GM21390 (cell line): Measurements from ENCODE around the gene N4BP2L2.
A peak's percentile ranks its signal among the peaks of the same experiment; 100 is the strongest.

Experiments used
- ATAC-seq: cut with Tn5 transposase; IDR thresholded peaks from one replicate; pipeline ENCODE4 v1.9.1; 2021; ENCODE audit not compliant: unreplicated experiment

Gene N4BP2L2

DNA sequence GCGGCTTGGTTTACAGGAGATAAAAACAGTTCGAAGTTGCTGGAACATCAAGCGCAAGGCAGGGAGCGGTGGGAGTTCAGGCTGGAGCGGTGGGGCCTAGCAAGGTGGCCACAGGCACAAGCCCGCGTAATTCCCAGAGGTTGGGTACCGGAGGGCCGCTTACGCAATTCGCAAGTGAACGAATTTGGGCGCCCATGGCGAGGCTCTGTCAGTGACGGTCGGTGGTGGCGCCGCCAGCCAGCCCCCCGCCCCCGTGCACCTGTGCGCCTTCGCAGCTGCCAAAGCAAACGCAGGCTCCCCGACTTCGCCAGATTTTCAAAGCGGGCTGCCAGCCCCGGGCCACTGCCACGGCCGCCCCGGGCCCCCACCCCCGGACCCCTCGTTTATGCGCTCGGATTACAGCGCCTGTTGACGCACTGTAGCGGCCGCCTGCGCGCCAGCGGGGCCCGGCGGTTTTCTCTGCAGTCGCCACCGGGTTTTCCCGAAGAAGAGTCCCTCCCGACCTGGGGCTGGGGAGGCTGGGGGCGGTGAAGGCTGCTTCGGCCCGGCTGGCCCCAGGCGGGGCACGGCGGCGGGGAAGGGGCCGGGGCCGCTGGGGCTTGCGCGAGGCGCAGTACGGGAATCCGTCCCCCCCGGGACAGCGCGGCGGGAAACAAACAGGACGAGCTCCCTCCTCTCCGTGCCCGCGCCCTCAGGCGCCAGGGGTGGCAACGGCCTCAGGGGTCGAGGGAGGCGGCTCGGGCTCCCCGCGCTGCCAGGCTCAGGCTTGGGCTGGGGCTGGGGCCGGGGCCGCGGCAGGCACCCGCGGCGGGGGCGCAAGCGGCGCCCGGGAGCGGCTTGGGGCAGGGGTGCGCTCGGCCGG, 111.4 kb downstream of the N4BP2L2 start:
- ATAC-seq: peak; percentile 18

DNA sequence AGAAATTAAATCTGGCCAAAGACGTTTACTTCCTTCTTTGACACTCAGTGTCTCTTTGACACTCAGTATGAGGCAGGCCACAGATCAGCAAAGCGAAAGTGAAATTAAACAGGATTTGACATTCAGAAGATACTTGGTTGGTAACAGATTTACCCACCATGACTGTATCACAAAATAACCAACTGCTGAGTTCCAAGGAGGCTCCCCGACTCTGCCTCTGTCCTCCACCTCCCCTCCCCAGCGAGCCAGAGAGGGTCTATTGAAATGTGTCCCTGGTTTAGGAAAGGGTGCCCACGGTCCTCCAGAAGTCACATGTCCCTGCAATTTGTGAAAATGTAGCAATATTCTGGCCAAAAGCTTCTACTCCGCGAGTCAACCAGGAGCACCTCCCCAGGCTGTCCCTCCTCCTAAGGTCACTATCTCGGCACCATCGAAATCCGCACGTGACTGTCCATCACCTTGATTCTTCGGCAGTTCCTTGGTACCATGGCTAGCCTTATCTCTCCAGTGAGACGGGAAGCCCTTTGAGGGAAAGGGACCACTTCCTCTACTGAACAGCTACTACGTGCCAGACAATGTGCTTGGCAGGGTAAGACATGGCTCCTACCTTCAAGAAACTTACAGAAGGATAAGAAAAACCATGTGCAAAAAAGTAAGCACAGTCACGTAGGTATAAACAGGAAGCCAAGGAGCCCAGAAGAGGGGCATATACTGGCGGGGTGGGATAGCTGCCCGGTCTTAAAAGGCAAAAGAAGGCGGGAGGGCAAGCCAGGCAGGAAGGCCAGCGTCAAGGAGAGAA, 112.2 kb downstream of the N4BP2L2 start:
- ATAC-seq: peak; percentile 25

DNA sequence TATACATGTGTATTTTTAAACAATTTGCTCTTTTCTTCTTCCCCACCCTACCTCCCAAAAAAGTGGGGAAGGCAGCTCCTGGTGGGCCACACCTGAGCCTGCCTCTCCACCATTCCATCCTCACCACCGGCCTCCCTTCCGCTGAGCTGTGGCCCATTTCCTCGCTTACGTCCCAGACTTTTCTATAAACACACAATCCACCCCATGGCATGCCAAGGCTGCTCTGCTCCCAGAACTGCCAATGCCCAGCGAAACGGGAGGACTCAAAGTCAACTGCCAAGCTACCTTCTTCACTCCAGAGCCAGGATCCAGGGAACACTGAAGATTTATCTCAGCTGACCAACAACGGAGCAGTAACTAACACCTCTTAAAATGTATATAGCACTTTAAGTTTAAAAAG, 113.4 kb downstream of the N4BP2L2 start:
- no peak for ATAC-seq

DNA sequence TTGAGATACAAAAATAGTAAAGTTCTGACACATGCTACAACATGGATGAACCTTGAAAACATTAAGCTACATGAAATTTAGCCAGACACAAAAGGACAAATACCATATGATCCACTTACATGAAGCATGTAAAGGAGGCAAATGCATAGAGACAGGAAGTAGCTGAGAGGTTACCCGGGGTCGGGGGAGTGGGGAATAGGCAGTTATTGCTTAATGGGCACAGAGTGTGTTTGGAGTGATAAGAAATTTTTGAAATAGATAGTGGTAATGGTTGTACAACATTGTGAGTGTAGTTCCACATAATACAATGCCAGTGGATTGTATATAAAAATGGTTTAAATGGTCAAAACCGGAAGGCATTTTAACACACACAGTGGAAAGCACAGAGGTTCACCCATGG, 115.0 kb downstream of the N4BP2L2 start:
- no peak for ATAC-seq

DNA sequence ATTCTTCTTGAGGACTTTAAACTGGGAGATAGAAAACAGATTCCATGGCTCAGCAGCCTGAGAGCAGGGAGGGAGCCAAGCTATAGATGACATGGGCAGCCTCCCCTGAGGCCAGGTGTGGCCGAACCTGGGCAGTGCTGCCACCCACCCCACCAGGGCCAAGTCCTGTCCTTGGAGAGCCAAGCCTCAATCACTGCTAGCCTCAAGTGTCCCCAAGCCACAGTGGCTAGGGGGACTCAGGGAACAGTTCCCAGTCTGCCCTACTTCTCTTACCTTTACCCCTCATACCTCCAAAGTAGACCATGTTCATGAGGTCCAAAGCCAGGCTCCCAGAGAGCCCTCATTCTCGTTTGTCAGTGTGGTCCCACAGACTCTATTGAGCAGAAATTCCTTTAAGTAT, 118.7 kb downstream of the N4BP2L2 start:
- no peak for ATAC-seq

DNA sequence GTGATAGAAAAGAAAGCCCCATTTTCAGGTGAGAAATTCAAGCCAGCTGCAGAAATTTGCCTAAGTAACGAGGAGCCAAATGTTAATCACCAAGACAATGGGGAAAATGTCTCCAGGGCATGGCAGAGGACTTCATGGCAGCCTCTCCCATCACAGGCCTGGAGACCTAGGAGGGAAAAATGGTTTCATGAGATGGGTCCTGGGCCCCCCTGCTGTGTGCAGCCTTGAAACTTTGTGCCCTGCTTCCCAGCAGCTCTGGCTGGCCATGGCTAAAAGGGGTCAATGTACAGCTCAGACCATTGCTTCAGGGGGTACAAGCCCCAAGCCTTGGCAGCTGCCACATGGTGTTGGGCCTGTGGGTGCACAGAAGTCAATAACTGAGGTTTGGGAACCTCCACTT, 120.6 kb downstream of the N4BP2L2 start:
- no peak for ATAC-seq

DNA sequence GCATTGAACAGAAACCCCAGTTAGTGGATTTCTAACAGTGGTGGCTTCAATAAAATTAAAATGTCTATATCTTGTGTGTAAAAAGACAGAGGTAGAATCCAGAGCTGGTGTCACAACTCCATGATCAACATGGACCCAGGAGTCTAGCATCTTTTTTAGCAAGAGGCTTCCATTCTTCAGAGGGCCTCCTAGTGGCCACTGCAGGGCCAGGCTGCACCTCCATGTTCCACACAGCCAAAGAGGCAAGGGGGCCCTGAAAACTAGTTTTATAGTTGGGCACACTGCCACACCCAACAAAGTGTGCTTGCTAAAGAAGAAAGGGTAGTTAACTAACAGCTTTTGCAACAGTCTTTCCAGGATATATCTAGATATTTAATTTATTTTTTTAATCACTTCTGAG, 123.6 kb downstream of the N4BP2L2 start:
- no peak for ATAC-seq

DNA sequence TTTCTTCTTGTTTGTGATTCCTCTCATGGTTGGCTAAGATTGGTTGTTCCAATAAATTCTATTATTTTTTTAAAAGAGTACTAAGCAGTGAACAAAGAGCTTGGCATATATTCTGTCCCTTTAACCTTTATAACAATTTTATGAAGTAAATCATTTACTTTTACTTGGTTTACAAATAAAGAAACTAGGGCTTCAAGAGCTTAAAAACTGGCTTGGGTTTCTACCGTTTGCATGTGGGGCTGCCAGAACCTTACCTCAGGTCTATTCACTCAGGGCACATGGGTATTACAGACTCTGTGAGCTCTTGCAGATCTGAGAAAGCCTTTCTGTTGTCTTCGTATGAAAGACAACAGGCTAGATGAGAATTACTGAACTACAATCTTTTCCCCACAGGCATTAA, 124.0 kb downstream of the N4BP2L2 start:
- no peak for ATAC-seq

DNA sequence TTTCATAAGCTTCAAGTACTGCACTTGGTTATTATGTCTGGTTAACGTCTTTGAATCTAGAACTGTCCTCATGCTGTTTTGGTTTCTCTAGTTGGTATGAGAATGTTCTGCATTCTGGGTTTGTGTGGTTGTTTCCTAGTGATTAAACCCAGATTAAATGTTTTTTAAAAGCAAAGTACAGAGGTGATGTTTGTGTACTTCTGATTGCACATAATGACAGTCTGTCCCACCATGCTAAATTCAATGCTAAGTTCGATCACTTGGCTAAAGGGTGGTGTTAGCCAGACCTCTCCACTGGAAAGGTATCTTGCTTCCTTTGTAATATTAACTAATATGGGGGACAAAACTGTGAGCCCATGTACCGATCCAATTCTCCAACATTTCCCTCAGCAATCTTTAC, 125.3 kb downstream of the N4BP2L2 start:
- ATAC-seq: no peak

DNA sequence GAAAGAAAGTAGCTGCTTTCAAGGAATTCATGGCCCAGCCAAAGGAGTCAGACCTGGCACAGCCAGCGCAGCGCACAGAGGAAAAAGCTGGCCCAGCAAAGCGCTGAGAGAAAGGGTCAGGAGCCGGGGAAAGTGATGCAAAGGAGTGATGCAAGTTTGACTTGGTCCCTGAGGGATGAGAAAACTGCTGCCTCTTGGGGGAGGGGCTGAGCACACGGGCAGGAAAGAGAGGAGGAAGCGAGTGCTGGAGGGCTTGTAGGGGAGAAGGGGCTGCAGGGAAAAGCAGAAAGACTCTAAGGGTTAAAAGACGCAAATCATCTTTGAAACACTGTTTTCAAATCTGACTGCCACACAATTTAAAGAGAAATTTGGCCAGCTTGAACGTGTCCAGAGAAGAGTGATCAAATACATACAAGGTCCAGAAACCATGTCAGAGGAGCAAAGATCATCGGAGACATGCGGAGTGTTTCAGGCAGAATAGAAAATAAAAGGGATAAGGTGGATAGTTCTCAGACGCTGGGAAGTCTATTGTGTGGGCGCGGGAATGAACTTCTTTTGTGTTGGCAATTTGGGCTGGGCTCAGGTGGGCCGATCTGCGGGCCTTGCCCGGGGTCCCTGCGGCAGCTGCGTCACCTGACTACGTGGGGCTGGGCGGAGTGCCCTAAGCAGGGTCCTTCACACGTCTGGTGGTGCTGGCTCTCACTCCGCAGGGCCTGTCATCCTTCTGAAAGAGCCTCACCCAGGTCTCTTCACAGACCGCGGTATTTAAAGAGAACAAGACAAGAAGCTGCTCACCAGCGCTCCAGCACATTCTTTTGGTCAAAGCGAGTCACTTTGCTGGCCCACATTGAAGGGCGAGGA, 128.8 kb downstream of the N4BP2L2 start:
- no peak for ATAC-seq

DNA sequence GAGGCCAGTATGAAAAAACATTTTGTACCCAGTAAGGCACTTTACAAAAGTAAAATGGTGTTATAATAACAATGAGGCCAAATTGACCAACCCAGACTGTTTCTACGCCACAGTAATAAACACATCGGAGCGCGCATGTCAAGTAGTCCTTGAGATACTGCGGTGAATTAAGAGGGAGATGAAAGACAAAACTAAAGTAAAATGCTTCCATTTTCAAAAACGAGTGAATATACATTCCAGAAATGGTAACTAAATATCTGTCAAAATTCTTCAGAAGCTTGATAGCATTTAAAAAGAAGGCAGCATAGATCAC, 129.6 kb downstream of the N4BP2L2 start:
- no peak for ATAC-seq

DNA sequence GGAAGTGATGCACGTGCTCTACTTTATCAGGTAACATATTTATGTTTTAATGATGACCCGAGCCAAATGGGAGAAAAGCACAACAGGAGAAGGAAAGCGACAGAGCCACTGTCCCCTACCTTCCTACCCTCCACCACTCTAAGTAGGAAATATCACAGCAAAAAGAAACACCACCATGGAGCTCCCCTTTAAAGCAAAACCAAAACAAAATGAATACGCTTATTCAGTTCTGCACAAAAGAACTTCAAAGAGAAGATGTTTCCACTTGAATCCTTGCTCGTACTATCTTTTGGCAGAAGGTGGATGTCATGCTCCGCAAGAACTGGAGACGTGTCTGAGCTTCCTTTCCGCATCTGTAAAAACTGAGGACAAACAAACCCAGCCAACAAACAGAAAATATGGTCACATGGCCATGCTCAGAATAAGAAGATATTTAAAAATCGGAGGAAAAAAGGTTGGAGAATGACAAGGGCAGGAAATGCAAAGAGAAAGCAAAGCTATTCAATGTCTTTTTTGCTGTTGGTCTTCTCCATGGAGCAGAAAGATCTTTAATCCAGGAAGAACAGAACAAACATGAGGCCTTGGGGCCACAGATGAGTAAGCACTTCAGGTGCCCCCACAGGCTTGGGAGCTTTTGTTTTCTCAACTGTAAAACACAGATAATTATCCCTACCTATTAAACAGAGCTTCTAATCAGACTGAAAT, 130.1 kb downstream of the N4BP2L2 start:
- ATAC-seq: peak; percentile 4

DNA sequence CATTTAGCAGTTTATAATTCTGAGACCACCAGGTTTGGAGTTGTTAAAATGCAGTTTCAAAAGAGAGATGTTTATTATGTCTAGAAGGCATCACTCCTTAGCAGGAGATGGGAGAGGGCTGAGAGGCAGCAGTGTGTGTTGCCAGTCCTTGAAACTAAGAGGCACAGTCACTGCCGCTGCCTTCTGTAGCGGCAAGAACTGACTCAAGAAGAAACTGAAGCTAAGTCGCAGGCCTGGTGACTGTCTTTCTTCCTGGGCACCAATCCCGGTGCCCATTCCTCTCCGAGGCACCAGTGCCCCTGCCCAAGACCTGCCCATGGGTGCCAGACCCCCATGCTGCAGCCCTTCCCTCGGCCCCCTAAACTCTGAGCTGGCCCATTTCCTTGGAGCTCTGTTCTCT, 130.7 kb downstream of the N4BP2L2 start:
- ATAC-seq: peak; percentile 80

DNA sequence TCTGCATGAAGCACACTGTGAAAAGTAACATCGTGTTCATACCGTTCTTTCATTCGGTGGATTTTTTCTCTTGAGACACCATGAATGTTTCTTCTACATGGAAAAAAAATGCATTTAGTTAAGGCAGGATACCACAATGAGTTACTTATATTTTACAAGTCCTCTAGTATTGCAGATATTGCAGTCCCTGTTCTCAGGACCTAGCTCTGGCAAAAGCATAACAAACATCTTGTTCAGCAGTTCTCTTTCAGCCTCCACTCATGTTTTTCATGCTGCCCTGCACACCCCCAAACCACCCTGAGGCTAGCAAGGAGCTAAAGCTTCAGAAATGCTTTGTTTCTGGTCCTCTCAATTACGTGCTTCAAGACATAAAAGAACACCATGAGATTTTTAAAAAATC, 135.5 kb downstream of the N4BP2L2 start:
- ATAC-seq: no peak

DNA sequence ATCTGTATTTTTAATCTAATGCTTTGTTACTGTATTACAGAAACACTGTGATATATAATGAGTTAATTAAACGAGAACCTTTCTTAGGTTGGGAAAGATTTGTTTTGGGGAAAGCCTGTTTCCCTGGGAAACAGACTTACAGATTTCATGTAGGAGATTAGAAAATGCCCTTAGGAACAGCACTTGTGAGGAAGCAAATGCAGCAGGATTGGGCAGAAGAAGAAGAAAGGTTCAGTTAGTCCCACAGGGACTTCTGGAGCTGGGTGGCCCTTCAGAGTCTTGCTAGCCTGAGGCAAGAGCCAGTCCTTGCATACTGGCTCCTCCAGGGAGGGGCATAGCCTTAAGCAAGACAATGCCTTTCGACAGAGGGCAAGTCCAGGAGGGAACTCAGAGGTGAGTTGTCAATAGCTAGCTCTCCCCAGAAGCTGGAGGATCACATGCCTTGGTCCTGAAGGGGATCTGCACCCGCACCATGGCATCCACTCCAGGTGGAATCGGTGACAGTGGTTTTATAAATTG, 147.4 kb downstream of the N4BP2L2 start:
- no peak for ATAC-seq

DNA sequence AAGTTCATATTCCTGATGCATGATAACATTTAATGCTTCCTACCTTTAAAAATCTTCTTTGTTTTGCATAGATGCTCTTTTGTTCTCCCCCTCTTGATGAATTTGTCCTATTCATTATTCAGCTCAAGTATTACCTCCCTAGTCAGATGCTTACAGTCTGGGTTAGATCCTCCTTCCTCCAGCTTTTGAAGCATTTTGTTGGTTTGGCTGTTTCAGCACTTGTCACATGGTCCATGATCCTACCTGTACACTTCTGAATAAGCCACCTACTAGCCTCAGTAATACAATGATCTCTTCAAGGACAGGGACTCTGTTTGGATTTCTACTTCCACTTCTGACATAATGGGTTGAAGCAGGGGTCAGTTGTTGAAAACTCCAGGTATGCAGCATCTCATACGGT, 148.1 kb downstream of the N4BP2L2 start:
- no peak for ATAC-seq

DNA sequence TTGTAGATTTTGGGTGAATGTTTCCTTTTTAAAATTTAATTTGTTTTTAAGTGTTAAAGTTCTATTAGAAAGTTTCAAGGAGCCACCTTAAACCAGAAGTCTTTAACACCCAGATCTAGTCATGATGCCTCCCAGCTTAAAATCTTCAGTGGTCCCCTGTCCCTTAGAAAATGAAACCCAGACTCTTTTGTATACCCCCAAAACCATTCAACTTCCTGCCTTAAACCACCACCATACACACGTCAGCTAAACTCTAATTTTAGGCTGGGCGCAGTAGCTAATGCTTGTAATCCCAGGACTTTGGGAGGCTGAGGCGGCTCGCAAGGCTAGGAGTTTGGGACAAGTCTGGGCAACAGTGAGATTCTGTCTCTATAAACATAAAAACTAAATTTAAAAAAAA, 148.5 kb downstream of the N4BP2L2 start:
- ATAC-seq: no peak

DNA sequence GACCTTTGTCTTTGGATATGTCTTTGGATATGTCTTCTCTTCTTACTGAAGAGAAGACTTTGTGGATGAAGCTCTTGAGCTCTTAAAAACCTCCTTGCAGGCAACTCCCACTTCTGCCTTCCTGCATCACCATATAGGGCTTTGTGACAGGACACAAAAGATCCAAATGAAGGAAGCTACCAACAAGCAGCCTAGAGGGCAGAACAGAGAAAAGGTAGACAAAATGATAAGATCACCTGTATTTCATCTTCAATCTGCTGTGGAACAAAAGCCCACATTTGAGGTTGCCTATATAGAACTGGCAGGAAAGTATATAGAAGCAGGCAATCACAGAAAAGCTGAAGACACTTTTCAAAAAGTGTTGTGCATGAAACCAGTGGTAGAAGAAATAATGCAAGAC, 153.2 kb downstream of the N4BP2L2 start:
- ATAC-seq: no peak

DNA sequence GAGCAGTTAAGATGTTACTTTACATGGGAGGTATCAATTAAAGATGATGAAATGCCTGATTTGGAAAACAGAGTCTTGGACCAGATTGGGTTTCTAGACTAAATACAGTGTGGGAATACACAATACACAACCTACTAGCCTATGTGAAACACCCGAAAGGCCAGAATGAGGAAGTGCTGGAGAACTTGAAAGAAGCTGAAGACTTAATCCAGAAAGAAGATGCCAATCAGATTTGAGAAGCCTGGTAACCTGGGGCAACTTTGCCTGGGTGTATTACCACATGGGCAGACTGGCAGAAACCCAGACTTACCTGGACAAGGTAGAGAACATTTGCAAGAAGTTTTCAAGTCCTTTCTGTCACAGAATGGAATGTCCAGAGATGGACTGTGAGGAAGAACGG, 153.9 kb downstream of the N4BP2L2 start:
- no peak for ATAC-seq

DNA sequence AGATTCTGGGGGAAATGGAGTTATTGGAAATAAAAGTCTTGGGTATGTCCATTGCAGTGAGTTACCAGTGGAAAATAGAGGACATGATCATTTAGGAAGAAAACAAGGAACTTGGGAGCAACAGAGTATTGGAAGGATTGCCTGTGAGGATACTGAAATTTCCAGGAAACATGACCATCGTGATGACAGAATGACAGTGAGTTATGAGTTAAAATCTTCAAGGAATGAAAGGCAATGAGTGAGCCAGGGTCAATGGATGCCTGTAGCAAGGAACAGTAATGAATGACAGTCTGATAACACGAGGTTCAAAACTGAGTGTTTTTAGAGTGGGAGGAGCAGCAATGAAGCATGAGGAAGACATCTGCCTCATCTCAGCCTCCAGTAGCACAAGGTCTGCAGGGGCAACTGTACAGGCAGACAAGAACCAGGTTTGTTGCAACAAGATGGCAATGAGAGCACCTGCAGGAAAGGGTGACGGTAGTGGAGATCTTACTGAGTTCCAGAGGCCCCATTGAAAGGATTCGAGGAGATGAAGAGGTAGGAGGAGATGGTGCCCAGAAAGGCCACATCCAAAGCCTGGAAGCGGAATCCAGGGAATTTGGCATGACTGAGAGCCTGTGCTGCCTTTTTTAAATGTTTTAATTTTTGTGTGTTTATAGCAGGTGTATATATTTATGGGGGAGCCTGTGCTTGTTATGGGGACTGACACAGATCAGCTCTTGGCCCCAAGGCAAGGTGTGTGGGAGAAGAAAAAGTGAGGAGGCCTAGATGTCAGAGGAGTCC, 154.6 kb downstream of the N4BP2L2 start:
- no peak for ATAC-seq
